Measurements from ENCODE around the gene GRIN2A.

DNA sequence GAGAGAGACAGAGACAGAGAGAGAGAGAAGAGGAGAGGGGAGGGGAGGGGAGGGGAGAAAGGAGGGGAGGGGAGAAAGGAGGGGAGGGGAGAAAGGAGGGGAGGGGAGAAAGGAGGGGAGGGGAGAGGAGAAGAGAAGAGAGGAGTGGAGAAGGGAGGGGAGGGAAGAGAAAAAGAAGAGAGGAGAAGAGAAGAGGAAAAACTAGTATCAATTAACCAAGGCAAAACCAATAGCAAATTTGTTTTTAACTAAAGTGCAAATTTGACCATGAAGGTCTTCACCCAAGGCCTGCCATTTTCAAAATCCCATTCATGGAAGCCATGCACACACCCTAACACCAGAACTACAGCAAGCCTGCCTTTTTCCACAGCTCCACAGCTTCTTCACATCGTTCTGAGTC, 16.6 kb downstream of the GRIN2A start:
- no peak for TF ChIP-seq POLR2A (IDR thresholded peaks at IDR 0.05; ENCODE audit: low read length)
- no peak for TF ChIP-seq GATA1 (IDR thresholded peaks at IDR 0.05; ENCODE audit: low read depth, low read length)

Data from erythroblast (primary cell).